DOHH2 (cell line): ENCODE data around the gene UROC1.

Source experiments
- H3F3A ChIP-seq: fragments of 200-600 bp; sonication (generic), shearing (Covaris generic); 2 replicates; pipeline ENCODE4 v1.6.0; 2016; ENCODE audit warnings: antibody characterized with exemption, mild to moderate bottlenecking; ENCODE audit not compliant: control insufficient read depth, insufficient read depth
- H3K27ac ChIP-seq: fragments of 200-600 bp; sonication (generic); 2 replicates; pipeline ENCODE4 v1.5.1; 2014; ENCODE audit warnings: low read depth, mild to moderate bottlenecking, low read length, moderate library complexity
- H3K27me3 ChIP-seq: fragments of 200-600 bp; sonication (generic); 2 replicates; pipeline ENCODE4 v1.6.1; 2014; ENCODE audit warnings: mild to moderate bottlenecking, low read length, mixed read lengths; ENCODE audit not compliant: control insufficient read depth
- H3K36me3 ChIP-seq: fragments of 200-600 bp; sonication (generic); 2 replicates; pipeline ENCODE4 v1.6.1; 2014; ENCODE audit warnings: mild to moderate bottlenecking, low read length, moderate library complexity, mixed read lengths; ENCODE audit not compliant: control insufficient read depth
- H3K4me1 ChIP-seq: fragments of 200-600 bp; sonication (generic); 2 replicates; pipeline ENCODE4 v1.6.1; 2014; ENCODE audit warnings: mild to moderate bottlenecking, low read length, mixed read lengths; ENCODE audit not compliant: control insufficient read depth
- H3K4me2 ChIP-seq: fragments of 200-600 bp; sonication (generic); 2 replicates; pipeline ENCODE4 v1.6.0; 2014; ENCODE audit warnings: mild to moderate bottlenecking, low read length, moderate library complexity
- H3K4me3 ChIP-seq: fragments of 200-600 bp; sonication (generic); 2 replicates; pipeline ENCODE4 v1.5.1; 2014; ENCODE audit warnings: mild to moderate bottlenecking, low read length, mixed read lengths
- H3K79me2 ChIP-seq: fragments of 200-600 bp; sonication (generic); 2 replicates; pipeline ENCODE4 v1.6.1; 2014; ENCODE audit warnings: mild to moderate bottlenecking, low read length, mixed read lengths; ENCODE audit not compliant: control insufficient read depth
- H3K9me2 ChIP-seq: fragments of 200-600 bp; sonication (generic); replicated peaks from 2 replicates; pipeline ENCODE4 v1.6.1; 2014; ENCODE audit warnings: mild to moderate bottlenecking, low read length, mixed read lengths; ENCODE audit not compliant: control insufficient read depth
- H3K9me3 ChIP-seq: fragments of 200-600 bp; sonication (generic); 2 replicates; pipeline ENCODE4 v1.6.1; 2014; ENCODE audit warnings: antibody characterized with exemption, low read length, mixed read lengths; ENCODE audit not compliant: control insufficient read depth, insufficient read depth
- H4K20me1 ChIP-seq: fragments of 200-600 bp; sonication (generic); 2 replicates; pipeline ENCODE4 v1.6.0; 2014; ENCODE audit warnings: low read depth, mild to moderate bottlenecking, antibody characterized with exemption, low read length, moderate library complexity; ENCODE audit not compliant: control insufficient read depth, insufficient read depth
- EZH2phosphoT487 ChIP-seq: fragments of 200-600 bp; sonication (generic); IDR thresholded peaks from 2 replicates; pipeline ENCODE4 v1.6.1; 2017; ENCODE audit warnings: borderline replicate concordance, mild to moderate bottlenecking, antibody characterized with exemption, low read length, moderate library complexity, mixed read lengths
- TF ChIP-seq, protein P1 (sequence below): fragments of 200-600 bp; sonication (generic); IDR thresholded peaks from one replicate; pipeline ENCODE4 v1.5.1; 2014; ENCODE audit warnings: antibody characterized with exemption, mild to moderate bottlenecking, low read depth, low read length; ENCODE audit not compliant: poor library complexity, severe bottlenecking

The UROC1 gene

GRCh38 chr3:126441256-126441880, 76.2 kb downstream of the UROC1 start:
- Histone ChIP-seq H3K36me3 (no peaks in the 10 kb centered on the region; the same call in 1 of the 2 replicates), H3K4me2 (no peak overlapping the region), H3K9me3 (no peaks in the 10 kb centered on the region), H3K27me3 (no peaks in the 10 kb centered on the region), H3K4me3 (no peak overlapping the region), H3K4me1 (no peaks in the 10 kb centered on the region), H3K27ac (no peak overlapping the region), H4K20me1 (no peaks in the 10 kb centered on the region; the same call in 1 of the 2 replicates), H3F3A (no peaks in the 10 kb centered on the region), H3K79me2 (no peaks in the 10 kb centered on the region), H3K9me2 (no peaks in the 10 kb centered on the region)
- no peak for TF ChIP-seq EZH2phosphoT487
- TF ChIP-seq, protein P1, sequence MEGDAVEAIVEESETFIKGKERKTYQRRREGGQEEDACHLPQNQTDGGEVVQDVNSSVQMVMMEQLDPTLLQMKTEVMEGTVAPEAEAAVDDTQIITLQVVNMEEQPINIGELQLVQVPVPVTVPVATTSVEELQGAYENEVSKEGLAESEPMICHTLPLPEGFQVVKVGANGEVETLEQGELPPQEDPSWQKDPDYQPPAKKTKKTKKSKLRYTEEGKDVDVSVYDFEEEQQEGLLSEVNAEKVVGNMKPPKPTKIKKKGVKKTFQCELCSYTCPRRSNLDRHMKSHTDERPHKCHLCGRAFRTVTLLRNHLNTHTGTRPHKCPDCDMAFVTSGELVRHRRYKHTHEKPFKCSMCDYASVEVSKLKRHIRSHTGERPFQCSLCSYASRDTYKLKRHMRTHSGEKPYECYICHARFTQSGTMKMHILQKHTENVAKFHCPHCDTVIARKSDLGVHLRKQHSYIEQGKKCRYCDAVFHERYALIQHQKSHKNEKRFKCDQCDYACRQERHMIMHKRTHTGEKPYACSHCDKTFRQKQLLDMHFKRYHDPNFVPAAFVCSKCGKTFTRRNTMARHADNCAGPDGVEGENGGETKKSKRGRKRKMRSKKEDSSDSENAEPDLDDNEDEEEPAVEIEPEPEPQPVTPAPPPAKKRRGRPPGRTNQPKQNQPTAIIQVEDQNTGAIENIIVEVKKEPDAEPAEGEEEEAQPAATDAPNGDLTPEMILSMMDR: no peak

DNA sequence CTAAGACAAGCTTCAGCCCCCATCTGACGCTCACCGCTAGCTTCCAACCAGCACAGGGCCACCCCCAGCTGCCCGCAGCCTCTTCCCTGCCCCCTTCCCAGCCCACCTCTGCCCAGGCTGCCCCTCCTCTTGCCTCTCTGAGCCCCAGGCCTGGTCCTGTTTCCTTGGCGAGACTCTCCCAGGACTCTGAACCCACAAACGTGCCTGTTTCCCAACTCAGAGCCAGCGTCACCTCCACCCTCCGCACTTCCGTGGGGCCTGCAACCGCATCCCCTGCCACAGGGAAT, 76.9 kb downstream of the UROC1 start:
- Histone ChIP-seq H3K4me2 (no peak overlapping the region), H3F3A (no peaks in the 10 kb centered on the region), H3K9me2 (no peaks in the 10 kb centered on the region), H3K4me3 (no peak overlapping the region), H3K27ac (no peak overlapping the region), H4K20me1 (no peaks in the 10 kb centered on the region; the same call in 1 of the 2 replicates), H3K79me2 (no peaks in the 10 kb centered on the region), H3K36me3 (no peaks in the 10 kb centered on the region; the same call in 1 of the 2 replicates), H3K9me3 (no peaks in the 10 kb centered on the region), H3K4me1 (no peaks in the 10 kb centered on the region), H3K27me3 (no peaks in the 10 kb centered on the region)
- TF ChIP-seq, protein P1: no peak

DNA sequence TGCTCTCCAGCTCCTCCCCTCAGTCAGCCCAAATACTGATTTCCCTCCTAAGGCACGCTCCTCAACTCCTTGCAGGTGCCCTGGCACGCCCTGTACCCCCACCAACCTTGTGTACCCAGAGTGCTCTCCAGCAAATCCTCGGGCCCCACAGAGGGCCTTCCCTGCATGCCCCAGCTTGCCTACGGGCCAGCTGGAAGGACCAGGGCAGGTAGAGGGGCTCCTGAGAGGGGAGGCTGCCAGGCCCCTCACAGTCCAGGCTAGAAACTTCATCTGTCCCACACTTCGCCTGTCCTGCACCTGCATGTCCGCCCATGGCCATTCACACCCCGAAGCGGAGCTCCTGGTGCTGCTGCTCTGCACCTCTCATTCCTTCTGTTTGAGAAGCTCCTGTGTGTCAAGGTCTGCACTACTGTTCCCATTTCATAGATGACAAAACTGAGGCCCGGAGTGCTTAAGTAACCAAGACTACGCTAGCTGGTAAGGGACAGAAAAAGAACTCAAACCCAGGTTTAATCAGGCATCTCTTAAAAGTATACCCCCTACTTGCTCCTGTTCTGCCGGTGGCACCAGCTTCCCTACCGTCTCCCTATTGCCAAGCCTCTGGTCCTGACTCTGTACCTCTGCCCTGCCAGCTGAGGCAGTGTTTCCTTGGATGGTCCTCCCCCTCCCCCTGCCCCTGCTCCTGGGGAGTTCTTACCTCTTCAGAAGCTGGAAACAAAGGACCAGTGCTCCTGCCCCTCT, 77.4 kb downstream of the UROC1 start:
- Histone ChIP-seq H4K20me1 (no peaks in the 10 kb centered on the region; the same call in 1 of the 2 replicates), H3K36me3 (no peaks in the 10 kb centered on the region; the same call in 1 of the 2 replicates), H3F3A (no peaks in the 10 kb centered on the region), H3K4me1 (no peaks in the 10 kb centered on the region), H3K79me2 (no peaks in the 10 kb centered on the region), H3K27ac (no peak overlapping the region), H3K4me3 (no peak overlapping the region), H3K9me3 (no peaks in the 10 kb centered on the region), H3K4me2 (no peak overlapping the region), H3K9me2 (no peaks in the 10 kb centered on the region), H3K27me3 (no peaks in the 10 kb centered on the region)
- no peak for TF ChIP-seq EZH2phosphoT487
- TF ChIP-seq, protein P1: no peak
